Ammon's horn (tissue), 1 donor: ENCODE data around the gene ATP1A4.

Source experiments
- DNase-seq: peaks from one replicate; pipeline ENCODE4 v3.0.0-alpha.2; 2016; ENCODE audit warnings: low spot score

Gene ATP1A4

GRCh38 chr1:160206421-160207117 lies 55.2 kb downstream of the ATP1A4 start:
- no peak for DNase-seq

DNA sequence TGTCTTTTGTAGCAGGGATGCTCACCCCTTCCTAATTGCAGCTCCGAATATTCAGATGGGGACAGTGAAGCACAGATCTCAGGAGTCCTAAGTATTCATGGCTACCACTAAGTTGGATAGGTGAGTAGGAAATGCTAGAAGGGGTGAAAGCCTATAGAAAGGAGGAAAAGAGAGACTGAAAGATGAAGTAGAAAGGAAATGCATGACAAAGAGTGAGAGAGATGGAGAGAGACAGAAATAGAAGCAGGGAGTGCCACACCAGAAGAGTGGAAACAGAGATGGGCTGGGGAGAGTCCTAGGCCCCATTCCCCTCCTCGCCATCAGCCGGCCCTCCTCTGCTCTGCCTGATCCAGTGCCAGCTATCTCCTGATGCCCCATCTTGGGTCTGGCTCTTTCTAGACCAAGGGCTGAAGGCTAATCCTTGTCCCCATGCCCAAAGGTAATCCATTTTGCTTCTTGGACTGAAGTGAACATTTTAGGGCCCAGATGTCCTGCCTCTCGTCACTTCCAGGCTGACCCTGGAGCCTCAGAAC lies 55.8 kb downstream of the ATP1A4 start:
- no peak for DNase-seq

- no peak for DNase-seq
Measured at GRCh38 chr1:160207771-160208556, 56.6 kb downstream of the ATP1A4 start.

- no peak for DNase-seq
Measured at GRCh38 chr1:160208557-160209320, 57.3 kb downstream of the ATP1A4 start.

GRCh38 chr1:160209321-160210046 lies 58.1 kb downstream of the ATP1A4 start:
- peak; percentile 65 for DNase-seq

- DNase-seq = peak; percentile 52
Measured at GRCh38 chr1:160210561-160210960, 59.2 kb downstream of the ATP1A4 start.

GRCh38 chr1:160211046-160211790 lies 59.8 kb downstream of the ATP1A4 start:
- peak; percentile 81 for DNase-seq

DNA sequence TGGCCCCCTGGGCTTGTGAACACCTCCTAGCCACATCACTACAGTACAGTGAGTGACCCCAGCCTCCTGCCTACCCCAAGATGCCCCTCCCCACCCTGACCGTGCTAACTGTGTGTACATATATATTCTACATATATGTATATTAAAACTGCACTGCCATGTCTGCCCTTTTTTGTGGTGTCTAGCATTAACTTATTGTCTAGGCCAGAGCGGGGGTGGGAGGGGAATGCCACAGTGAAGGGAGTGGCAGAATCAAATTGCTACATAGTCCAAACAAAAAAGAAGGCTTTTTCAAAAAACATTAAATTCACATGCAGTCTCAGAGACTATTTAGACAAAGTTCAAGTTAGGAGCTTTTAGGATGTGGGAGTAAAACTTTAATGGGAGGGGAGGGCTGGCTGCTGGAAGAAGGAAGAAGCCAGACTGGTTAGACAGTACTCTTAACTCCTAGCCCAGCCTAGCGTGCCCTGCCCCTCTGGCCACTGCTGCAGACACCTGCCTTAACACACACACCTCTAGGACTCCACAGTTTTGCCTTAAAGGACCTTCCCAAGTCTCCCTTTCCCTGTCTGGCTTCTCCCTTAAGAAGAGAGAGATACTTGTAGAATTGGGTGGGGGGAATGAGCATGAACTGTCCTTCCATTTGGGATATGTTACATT lies 63.2 kb downstream of the ATP1A4 start:
- no peak for DNase-seq

DNA sequence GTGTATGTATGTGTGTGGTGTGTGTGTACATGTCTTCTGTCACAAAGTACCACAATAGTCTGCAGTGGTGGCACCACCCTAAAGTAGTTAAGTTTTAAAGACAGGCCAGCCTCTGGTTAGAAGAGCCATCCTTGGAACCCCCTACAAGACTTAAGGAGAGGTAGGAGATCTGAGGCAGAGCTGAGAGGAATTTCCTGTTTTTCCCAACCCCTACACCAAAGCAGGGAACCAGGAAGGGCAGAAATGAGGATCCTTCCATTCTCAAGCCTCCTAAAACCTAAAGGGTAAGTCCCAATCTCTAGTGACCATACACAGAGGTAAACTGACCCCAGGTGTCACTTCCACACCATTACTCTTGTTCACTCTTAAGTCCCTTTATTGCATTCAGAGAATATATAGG lies 64.9 kb downstream of the ATP1A4 start:
- no peak for DNase-seq

GRCh38 chr1:160217481-160218051 lies 66.2 kb downstream of the ATP1A4 start:
- DNase-seq = peak; percentile 28

GRCh38 chr1:160219062-160219929 lies 67.9 kb downstream of the ATP1A4 start:
- DNase-seq = peak; percentile 89

DNA sequence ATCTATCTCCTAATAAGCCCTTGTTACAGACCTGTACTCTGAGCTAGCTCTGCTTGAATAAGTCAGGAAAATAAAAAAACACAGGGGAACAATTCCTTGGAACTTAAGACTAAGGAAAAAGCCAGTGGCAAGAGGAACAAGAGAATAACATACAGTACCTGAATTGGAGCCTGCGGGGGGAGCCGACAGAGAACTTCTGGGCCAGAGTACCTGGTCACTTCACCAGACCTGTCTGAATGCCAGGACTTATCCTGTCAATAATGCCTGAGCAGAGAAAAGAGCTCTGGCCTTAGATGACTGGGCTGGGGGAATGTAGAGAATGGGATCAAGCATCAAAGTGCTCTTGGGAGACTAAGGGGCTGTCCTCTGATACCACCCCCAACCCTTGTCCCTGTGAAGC lies 68.9 kb downstream of the ATP1A4 start:
- DNase-seq = no peak

GRCh38 chr1:160221089-160221488 lies 69.7 kb downstream of the ATP1A4 start:
- no peak for DNase-seq

GRCh38 chr1:160222546-160222945 lies 71.1 kb downstream of the ATP1A4 start:
- no peak for DNase-seq

GRCh38 chr1:160224606-160225005 lies 73.2 kb downstream of the ATP1A4 start:
- no peak for DNase-seq

DNA sequence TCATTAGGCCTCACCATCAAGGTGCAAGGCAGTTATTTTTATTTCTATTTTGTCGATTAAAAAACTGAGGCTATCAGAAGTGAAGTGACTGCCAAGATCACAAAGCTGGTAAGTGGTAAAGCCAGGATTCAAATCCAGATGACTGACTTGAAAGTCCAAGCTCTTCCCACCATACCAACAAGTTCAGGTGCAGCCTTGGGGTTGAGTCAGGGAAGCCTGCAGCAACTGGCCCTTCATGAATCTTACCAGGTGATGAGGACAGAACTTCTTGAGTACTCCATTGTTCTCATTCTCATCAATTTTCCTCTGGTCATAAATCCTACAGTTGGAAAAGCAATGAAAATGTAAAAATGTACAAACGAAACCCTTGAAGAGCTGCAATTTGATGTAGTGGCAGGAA lies 73.9 kb downstream of the ATP1A4 start:
- DNase-seq = no peak

DNA sequence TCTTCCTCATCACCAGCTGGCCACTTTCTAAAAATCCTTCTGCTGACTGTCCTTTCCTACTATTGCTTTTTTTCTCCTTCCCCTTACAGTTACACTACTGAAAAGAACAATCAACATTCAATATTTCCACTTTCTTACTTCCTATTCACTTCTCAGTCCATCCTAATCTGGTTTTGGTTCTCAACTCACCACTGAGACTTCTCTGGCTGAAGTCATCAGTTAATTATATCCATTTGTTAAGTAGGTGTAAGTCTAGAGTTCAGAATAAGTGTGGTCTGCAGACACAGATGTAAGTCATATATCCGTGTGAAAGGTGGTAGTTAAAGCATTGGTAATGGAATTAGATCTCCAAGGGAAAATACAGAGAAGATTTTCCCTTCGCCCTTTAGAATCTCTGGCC lies 75.2 kb downstream of the ATP1A4 start:
- DNase-seq = no peak

DNA sequence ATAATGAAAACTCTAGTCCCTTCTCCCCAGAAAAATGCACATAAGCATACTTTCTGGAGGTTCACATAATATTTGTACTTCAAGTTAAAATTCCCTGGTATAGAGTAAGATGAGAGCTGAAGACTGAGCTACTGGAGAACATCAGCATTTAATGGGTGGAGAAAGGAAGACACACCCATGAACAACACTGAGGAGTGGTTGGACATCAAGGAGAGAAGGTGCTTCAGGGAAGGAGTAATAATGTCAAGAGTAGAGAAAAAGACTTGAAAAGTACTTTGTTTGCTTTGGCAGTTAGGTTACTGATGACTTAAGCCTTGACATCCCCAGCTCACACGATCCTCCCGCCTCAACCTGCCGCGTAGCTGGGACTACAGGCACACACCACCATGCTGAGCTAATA lies 75.6 kb downstream of the ATP1A4 start:
- no peak for DNase-seq

GRCh38 chr1:160227561-160227960 lies 76.2 kb downstream of the ATP1A4 start:
- DNase-seq = no peak
